Activated T-helper 2 cell treated with anti-CD3 and anti-CD28 coated beads, Interferon-gamma antibody, Interleukin-2, Interleukin-4, amounts not matched to agents 10 μg/mL and 5 μg/mL and 100 μg/mL, durations not matched to agents 14 hours and 24 hours and 36 hours (primary cell): ENCODE results near the gene RGS7. TPM values are rescaled to one million over a fixed set of nuclear protein-coding genes. Genes with fewer than 3 reads are reported as not detected.

Source experiments
- DNase-seq: peaks from one replicate; pipeline ENCODE4 v3.0.0; 2021; ENCODE audit warnings: low spot score
- H3K27ac Mint-ChIP-seq: one replicate; pipeline ENCODE4 v1.8.0; 2021; ENCODE audit warnings: mixed read lengths
- H3K27me3 Mint-ChIP-seq: one replicate; pipeline ENCODE4 v1.8.0; 2021; ENCODE audit warnings: low read depth, mixed read lengths
- H3K36me3 Mint-ChIP-seq: one replicate; pipeline ENCODE4 v1.8.0; 2021; ENCODE audit warnings: low read depth, mixed read lengths
- H3K4me1 Mint-ChIP-seq: one replicate; pipeline ENCODE4 v1.8.0; 2021; ENCODE audit warnings: low read depth, mixed read lengths
- H3K4me3 Mint-ChIP-seq: one replicate; pipeline ENCODE4 v1.8.0; 2021; ENCODE audit warnings: low read depth, mild to moderate bottlenecking, moderate library complexity, mixed read lengths
- H3K9me3 Mint-ChIP-seq: one replicate; pipeline ENCODE4 v1.8.0; 2021; ENCODE audit warnings: mixed read lengths
- intact Hi-C: fragments of 100-400 bp; cut with micrococcal nuclease; formaldehyde crosslinking; loops from one replicate; pipeline ENCODE4 v1.15.1; 2023
- total RNA-seq: library from RNA; stranded (reverse); gene quantifications from 2 replicates; pipeline ENCODE4 v1.2.3, GENCODE V29; 2022

The RGS7 gene
- total RNA-seq, 1 donor from 2014 or later = not detected

DNA sequence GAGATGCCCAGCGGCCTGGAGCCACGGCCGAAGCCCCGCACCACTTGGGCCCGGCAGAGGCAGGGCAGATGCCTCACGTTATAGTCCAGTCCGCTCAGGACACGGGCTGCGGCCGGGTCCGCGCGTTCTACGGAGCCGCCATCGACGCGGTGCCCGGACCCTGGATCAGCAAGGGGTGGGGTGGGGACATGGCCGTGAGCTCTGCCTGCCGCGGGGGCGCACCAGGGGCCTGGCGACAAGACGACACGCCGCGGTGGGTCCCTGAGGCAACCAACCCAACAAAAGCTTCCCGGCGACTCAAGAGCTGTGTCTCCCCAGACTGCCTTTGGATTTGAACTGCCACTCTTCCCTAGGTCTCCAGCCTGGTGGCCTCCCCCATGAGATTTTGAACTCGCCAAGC is 533.6 kb downstream of the RGS7 start:
- no peaks in the 10 kb centered on the region for H3K4me1 Mint-ChIP-seq
- peaks cover 9% of the 10 kb centered on the region for H3K9me3 Mint-ChIP-seq
- no peaks in the 10 kb centered on the region for H3K27me3 Mint-ChIP-seq
- intact Hi-C loops = no loop called here
- no peaks in the 10 kb centered on the region for H3K36me3 Mint-ChIP-seq
- H3K4me3 Mint-ChIP-seq = no peak overlapping the region
- DNase-seq = no peak
- no peak overlapping the region for H3K27ac Mint-ChIP-seq

DNA sequence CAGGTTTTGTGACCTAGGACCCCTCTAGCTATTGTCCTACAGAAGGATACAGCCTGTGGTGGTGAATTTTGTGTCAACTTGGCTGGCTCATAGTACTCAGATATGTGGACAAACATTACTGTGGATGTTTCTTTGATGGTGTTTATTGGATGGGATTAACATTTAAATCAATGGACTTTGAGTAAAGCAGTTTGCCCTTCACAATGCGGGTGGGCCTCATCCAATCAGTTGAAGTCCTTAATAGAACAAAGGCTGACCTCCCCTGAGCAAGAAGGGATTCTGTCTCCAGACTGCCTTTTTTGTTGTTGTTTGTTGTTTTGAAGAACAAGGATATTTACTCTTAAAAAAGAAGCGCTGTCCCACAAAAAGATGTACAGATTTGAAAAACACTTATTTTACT is 535.1 kb downstream of the RGS7 start:
- Mint-ChIP-seq H3K27ac (no peak overlapping the region), H3K4me1 (no peaks in the 10 kb centered on the region), H3K36me3 (no peaks in the 10 kb centered on the region), H3K4me3 (no peak overlapping the region), H3K9me3 (peaks cover 9% of the 10 kb centered on the region), H3K27me3 (no peaks in the 10 kb centered on the region)
- intact Hi-C loops = no loop called here
- DNase-seq = no peak

DNA sequence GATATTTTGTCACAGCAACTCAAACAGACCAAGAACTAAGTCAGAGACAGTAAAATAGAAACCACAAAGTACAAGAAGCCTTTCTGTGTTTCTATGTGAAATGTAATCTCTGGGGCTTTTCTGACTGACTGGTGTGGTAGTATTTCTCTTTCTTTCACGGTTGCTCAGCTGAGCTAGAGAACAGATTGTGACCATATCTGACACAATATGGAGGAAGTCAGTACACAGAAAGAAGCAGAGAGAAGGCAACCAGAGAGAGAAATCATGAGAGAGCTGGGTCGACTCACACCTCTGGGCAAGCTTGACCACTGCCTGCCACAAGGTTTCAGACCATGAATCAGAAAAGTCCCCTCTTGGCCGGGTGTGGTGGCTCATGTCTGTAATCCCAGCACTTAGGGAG is 536.2 kb downstream of the RGS7 start:
- no peak overlapping the region for H3K27ac Mint-ChIP-seq
- intact Hi-C loops = no loop called here
- H3K4me1 Mint-ChIP-seq = no peaks in the 10 kb centered on the region
- no peaks in the 10 kb centered on the region for H3K27me3 Mint-ChIP-seq
- H3K36me3 Mint-ChIP-seq = no peaks in the 10 kb centered on the region
- no peak for DNase-seq
- H3K4me3 Mint-ChIP-seq = no peak overlapping the region
- H3K9me3 Mint-ChIP-seq = peaks cover 7% of the 10 kb centered on the region

DNA sequence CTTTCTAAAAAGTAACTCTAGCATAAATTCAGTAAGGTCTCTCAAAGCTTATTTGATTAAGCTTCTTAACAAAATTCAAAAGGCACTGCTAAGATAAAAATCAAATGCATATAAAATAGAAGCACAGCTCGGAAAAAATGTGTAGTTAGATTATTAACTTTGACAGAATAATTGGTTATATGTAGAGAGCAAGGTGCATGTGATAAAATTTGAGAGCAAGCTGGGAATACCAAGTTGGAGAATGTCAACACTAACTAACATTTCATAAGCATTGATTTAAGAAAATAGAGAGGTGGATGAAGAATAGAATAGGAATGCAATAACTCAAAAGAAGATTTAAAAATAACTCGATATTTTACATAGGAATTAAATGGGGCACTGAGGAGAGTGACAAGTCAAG is 540.5 kb downstream of the RGS7 start:
- H3K4me1 Mint-ChIP-seq = no peaks in the 10 kb centered on the region
- intact Hi-C loops = no loop called here
- no peaks in the 10 kb centered on the region for H3K9me3 Mint-ChIP-seq
- H3K27me3 Mint-ChIP-seq = no peaks in the 10 kb centered on the region
- no peak for DNase-seq
- H3K4me3 Mint-ChIP-seq = no peak overlapping the region
- H3K27ac Mint-ChIP-seq = no peak overlapping the region
- H3K36me3 Mint-ChIP-seq = no peaks in the 10 kb centered on the region

DNA sequence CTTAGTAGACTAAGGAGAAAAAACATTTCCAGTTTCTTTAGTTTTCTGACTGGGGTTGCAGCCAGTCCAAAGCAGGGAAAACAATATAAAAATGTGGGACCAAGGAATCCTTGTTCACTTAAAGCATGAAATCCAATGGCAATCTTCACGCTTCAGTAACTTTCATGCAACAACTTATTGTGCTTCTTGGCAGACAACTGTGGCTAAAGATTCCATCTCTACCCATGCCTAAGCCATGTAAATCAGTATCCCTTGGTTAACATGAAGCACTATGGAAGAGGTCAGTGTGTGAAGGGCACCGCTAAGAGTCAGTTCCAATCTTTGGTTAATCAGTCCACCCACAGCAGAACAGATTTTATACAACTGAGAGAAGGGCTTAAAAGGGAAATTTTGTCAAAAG is 543.3 kb downstream of the RGS7 start:
- Mint-ChIP-seq H3K36me3 (no peaks in the 10 kb centered on the region), H3K27ac (no peak overlapping the region), H3K27me3 (no peaks in the 10 kb centered on the region), H3K4me1 (no peaks in the 10 kb centered on the region), H3K4me3 (no peak overlapping the region), H3K9me3 (no peaks in the 10 kb centered on the region)
- intact Hi-C loops = no loop called here
- no peak for DNase-seq

DNA sequence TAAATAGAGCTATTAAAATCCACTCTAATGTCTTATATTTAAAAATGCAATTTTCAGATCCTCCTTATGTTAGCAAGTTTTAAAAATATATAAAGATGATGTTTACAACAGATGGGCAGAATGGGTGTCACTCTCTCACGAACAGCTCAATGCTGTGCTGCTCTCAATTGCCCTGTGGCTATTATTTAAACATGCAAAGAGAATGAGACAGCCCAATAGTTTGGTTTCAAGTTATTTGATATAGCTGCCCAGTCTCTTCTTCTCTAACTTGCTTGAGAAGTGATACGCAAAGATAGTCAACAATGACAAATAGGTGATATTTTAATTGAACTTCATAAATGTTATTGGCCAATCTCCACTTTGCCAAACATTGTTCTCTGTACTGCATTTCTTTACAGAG is 545.7 kb downstream of the RGS7 start:
- no peak overlapping the region for H3K27ac Mint-ChIP-seq
- no peaks in the 10 kb centered on the region for H3K27me3 Mint-ChIP-seq
- H3K4me1 Mint-ChIP-seq = no peaks in the 10 kb centered on the region
- intact Hi-C loops = no loop called here
- no peaks in the 10 kb centered on the region for H3K36me3 Mint-ChIP-seq
- H3K9me3 Mint-ChIP-seq = no peaks in the 10 kb centered on the region
- no peak for DNase-seq
- no peak overlapping the region for H3K4me3 Mint-ChIP-seq

DNA sequence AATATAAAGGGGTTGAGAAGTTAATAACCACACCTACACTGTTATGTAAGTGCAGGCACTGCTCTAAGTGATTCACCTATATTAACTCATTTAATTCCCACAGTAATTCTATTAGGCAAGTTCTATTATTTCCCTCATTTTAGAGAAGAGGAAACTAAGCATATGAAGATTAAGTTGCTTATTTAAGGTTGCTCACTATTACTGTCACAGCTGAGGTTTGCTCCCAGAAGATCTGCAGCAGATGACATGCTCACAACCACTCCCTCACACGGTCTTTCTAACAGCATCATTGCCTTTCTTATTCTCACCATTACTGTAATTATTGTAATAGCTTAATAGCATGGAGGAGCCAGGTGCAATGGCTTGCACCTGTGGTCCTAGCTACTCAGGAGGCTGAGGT is 548.6 kb downstream of the RGS7 start:
- Mint-ChIP-seq H3K9me3 (no peaks in the 10 kb centered on the region), H3K27ac (no peak overlapping the region), H3K36me3 (no peaks in the 10 kb centered on the region), H3K4me3 (no peak overlapping the region), H3K4me1 (no peaks in the 10 kb centered on the region), H3K27me3 (no peaks in the 10 kb centered on the region)
- no peak for DNase-seq
- intact Hi-C loops = no loop called here

DNA sequence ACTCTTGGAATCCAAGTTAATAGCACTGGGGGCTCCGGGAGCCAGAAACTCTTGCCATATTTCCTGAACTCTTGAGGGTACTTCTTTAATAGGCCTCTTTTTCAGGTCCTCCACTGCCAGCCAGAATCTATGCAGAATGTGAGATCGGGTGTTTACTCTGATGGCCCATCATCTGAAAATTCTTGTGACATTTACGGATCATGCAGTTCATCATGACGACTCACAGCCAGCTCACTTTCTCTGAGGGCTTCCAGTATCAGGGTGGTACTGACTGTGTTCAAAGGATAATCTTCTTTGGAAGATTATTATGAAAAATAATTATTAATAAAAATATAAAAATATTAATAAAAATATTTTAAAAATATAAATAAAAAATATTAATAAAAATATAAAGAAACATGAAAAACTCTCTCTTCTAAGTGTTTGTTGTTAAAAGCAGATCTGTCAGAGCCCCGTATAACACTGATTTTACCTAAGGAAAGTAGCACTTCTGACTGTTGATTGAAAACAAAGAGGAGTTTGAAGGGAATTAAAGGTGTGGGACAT is 550.7 kb downstream of the RGS7 start:
- H3K9me3 Mint-ChIP-seq = no peaks in the 10 kb centered on the region

DNA sequence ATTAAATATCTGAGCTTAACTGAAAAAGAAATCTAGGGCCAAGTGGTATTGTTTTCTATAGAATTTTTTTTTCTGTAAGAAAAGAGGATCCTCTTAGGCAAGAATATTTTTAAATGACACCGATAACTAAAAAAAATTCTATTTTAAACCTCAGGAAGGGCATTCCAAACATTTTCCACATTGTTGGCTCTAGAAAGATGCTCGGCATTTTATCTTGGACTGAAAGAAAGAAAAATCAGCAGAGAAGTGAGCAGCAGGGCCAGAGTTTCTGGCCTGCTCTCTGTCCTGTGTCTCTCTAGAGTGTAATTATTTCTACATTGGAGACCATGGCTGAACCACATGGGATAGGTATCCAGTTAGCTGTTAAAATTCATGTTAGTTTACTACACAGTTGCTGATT is 552.5 kb downstream of the RGS7 start:
- Mint-ChIP-seq H3K4me1 (no peaks in the 10 kb centered on the region), H3K4me3 (no peak overlapping the region), H3K27me3 (no peaks in the 10 kb centered on the region), H3K27ac (no peak overlapping the region), H3K9me3 (no peaks in the 10 kb centered on the region), H3K36me3 (no peaks in the 10 kb centered on the region)
- intact Hi-C loops = no loop called here
- DNase-seq = no peak

More for the DNA sequence above, 550.7 kb downstream of the RGS7 start:
- Mint-ChIP-seq H3K27me3 (no peaks in the 10 kb centered on the region), H3K36me3 (no peaks in the 10 kb centered on the region), H3K4me1 (no peaks in the 10 kb centered on the region), H3K4me3 (no peak overlapping the region), H3K27ac (no peak overlapping the region)
- DNase-seq = no peak
- intact Hi-C loops = no loop called here

DNA sequence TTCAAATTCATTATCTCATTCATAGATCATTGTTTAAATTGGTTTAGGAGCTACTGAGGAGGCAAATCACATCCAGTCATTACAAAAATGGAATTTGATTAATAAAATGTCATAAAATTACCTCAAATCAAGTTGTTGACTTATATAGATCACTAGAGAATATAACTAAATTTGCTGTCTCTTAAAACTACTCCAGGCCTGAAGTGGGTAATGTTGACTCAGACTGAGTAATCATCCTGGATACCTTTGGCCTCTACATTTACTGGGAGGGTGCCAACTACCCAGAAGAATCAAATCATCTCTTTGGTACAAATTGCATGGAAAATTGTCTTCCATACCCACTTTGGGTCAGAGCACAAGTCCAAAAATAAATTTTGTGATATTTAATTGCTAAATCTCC is 553.9 kb downstream of the RGS7 start:
- Mint-ChIP-seq H3K27me3 (no peaks in the 10 kb centered on the region), H3K27ac (no peak overlapping the region), H3K4me3 (no peak overlapping the region), H3K9me3 (no peaks in the 10 kb centered on the region), H3K4me1 (no peaks in the 10 kb centered on the region), H3K36me3 (no peaks in the 10 kb centered on the region)
- intact Hi-C loops = no loop called here
- no peak for DNase-seq

DNA sequence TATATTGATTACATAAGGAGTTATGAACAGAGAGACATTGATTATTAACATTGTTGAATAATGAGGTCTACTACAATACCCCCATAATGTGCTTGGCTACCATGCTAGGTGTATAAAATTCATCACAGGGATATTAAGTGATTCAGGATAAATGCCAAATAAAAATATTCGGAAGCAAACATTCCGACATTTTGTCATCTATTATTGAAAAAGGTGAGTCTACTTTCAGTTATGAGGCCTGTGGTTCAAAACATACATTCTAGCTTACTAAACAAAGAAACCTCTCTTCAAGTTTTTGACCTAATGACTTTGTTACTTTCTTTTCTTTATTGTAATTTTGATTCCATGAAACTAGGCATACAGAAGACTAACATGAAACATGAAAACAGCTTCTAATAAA is 554.7 kb downstream of the RGS7 start:
- Mint-ChIP-seq H3K9me3 (no peaks in the 10 kb centered on the region), H3K27me3 (no peaks in the 10 kb centered on the region), H3K36me3 (no peaks in the 10 kb centered on the region), H3K4me3 (no peak overlapping the region), H3K27ac (no peak overlapping the region), H3K4me1 (no peaks in the 10 kb centered on the region)
- intact Hi-C loops = no loop called here
- DNase-seq = no peak

DNA sequence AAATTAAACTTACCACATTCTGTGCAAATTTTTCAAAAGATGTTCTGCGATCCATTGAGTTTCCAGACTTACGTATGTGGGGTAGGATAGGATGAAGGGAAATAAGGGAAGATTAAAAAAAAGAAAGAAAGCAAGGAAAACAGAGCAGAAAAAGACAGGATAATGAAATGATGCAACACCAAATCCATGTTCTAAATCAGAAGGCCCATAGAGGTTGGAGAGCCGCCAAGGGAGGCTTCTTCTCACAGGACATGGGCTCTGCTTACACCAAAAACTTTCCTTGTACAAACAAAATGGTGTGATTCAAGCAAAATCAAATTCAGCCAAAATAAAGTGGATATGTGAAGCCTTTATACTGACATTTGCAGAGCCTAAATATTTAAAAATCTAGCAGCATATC is 555.6 kb downstream of the RGS7 start:
- intact Hi-C loops = no loop called here
- Mint-ChIP-seq H3K27me3 (no peaks in the 10 kb centered on the region), H3K9me3 (no peaks in the 10 kb centered on the region), H3K4me3 (no peak overlapping the region), H3K27ac (no peak overlapping the region), H3K4me1 (no peaks in the 10 kb centered on the region), H3K36me3 (no peaks in the 10 kb centered on the region)
- DNase-seq = no peak

DNA sequence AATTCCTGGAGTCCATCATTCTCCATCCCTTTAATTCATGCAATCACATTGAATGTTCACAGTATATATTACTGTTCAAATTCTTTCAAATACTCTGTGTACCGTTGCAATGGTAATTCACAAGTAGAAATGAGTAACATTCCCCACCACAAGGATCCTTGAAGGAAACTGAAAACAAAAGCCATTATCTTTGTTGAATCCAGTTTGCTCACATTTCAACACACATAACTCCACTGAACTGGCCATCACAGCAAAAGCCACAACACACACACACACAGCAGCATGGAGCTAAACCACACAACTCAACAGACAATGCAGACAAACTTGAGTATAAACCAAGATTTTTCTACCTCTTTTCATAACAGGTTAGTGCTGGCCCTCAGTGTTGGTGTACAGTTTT is 556.7 kb downstream of the RGS7 start:
- H3K36me3 Mint-ChIP-seq = no peaks in the 10 kb centered on the region
- no peak overlapping the region for H3K27ac Mint-ChIP-seq
- H3K27me3 Mint-ChIP-seq = no peaks in the 10 kb centered on the region
- no peak overlapping the region for H3K4me3 Mint-ChIP-seq
- H3K4me1 Mint-ChIP-seq = no peaks in the 10 kb centered on the region
- intact Hi-C loops = no loop called here
- no peak for DNase-seq
- no peaks in the 10 kb centered on the region for H3K9me3 Mint-ChIP-seq

DNA sequence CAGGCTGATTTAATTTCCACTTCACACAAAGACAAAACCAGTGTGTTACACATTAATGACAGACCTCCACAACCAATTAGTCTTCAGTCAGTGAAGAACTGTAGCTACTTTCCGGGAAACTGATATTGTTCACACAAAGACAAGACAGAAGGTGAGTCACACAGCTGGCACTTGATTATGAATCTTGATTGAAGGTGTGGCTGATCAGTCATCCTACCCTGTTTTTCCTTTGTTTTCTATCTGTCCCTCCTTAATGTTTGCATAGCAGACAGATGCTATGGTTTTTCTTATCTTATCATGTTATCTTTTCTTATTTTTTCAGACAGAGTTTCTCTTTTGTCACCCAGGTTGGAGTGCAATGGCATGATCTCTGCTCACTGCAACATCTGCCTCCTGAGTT is 560.0 kb downstream of the RGS7 start:
- Mint-ChIP-seq H3K36me3 (no peaks in the 10 kb centered on the region), H3K9me3 (no peaks in the 10 kb centered on the region), H3K4me3 (no peak overlapping the region), H3K4me1 (peaks cover 3% of the 10 kb centered on the region), H3K27ac (no peak overlapping the region), H3K27me3 (no peaks in the 10 kb centered on the region)
- intact Hi-C loops = no loop called here
- DNase-seq = no peak
